ENCODE measurements around the gene BCAS3. TPM values are rescaled to one million over a fixed set of nuclear protein-coding genes. Genes with fewer than 3 reads are reported as not detected.
A peak's percentile ranks its signal among the peaks of the same experiment; 100 is the strongest.

BCAS3 gene
- total RNA-seq, 2 donors from 2014 or later: 28.0 to 37.7 TPM

DNA sequence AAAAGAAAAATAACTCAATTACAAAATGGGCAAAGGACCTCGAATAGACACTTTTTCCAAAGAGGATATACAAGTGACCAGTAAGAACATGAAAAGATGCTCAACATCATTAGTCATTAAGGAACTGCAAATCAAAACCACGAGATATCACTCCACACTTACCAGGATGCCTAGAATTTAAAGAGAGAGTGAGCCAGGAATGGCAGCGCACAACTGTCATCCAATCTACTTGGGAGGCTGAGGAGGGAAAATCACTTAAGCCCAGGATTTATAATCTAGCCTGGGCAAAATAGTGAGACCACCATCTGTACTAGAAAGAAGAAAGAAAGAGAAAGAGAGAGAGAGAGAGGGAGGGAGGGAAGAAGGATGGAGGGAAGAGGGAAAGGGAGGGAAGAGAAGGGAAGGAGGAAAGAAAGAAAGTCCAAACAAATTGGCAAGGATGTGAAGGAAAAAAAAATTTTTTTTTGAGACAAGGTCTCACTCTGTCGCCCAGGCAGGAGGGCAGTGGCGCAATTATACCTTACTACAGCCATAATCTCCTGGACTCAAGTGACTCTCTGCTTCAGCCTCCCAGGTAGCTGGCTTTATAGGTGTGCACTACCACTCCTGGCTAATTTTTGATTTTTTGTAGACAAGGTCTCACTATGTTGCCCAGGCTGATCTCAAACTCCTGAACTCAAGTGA lies 744.6 kb downstream of the BCAS3 start:
- H3K27me3 Mint-ChIP-seq (ENCODE audit: insufficient read depth): peaks cover 55% of the 10 kb centered on the region
- 79 to 83% methylated on average over 2 to 5 of the region's 5 CpGs for WGBS, 2 experiments (ENCODE audit: insufficient coverage in 1 of 2, insufficient read length in 1 of 2)

DNA sequence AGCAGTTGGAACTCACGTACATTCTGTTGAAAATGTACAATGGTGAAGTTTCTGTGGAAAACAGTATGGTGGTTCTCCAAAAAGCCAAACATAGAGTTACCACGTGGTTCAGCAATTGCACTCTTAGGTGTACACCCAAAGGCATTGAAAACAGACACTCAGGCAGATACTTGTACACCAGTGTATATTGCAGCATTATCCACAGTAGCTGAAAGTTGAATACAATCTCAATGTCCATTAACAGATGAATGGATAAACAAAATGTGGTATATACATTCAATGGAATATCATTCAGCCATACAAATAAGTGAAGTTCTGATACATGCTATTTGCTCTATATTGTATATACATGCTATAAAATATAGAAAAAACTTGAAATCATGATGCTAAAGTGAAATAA lies 745.2 kb downstream of the BCAS3 start:
- Mint-ChIP-seq H3K4me3 (no peak overlapping the region), H3K27ac (no peak overlapping the region), H3K9me3 (no peaks in the 10 kb centered on the region), H3K36me3 (ENCODE audit: low read depth) (no peaks in the 10 kb centered on the region), H3K4me1 (no peaks in the 10 kb centered on the region), H3K27me3 (ENCODE audit: insufficient read depth) (peaks cover 56% of the 10 kb centered on the region)
- no peak for DNase-seq
- H3K27me3 ChIP-seq (ENCODE audit: control insufficient read depth, insufficient read depth, low read length, poor library complexity, severe bottlenecking): peaks cover 37% of the 10 kb centered on the region
- 43 to 50% methylated on average over 2 of the region's 2 CpGs for WGBS, 2 experiments (ENCODE audit: insufficient coverage in 1 of 2, insufficient read length in 1 of 2)
- no peak overlapping the region for H3K27ac ChIP-seq (ENCODE audit: low read depth, low read length)
- no peak overlapping the region for H3K4me3 ChIP-seq (ENCODE audit: low read length)
- no peaks in the 10 kb centered on the region for H3K36me3 ChIP-seq (ENCODE audit: control insufficient read depth, insufficient read depth, low read length)
- no peak overlapping the region for H3K9ac ChIP-seq (ENCODE audit: extremely low read depth, low read length, poor library complexity, severe bottlenecking)
- no peaks in the 10 kb centered on the region for H3K9me3 ChIP-seq (ENCODE audit: control insufficient read depth, low read length)
- TF ChIP-seq, protein P1, sequence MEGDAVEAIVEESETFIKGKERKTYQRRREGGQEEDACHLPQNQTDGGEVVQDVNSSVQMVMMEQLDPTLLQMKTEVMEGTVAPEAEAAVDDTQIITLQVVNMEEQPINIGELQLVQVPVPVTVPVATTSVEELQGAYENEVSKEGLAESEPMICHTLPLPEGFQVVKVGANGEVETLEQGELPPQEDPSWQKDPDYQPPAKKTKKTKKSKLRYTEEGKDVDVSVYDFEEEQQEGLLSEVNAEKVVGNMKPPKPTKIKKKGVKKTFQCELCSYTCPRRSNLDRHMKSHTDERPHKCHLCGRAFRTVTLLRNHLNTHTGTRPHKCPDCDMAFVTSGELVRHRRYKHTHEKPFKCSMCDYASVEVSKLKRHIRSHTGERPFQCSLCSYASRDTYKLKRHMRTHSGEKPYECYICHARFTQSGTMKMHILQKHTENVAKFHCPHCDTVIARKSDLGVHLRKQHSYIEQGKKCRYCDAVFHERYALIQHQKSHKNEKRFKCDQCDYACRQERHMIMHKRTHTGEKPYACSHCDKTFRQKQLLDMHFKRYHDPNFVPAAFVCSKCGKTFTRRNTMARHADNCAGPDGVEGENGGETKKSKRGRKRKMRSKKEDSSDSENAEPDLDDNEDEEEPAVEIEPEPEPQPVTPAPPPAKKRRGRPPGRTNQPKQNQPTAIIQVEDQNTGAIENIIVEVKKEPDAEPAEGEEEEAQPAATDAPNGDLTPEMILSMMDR (conservative IDR thresholded peaks at IDR 0.05): no peak
- no peaks in the 10 kb centered on the region for H3K4me1 ChIP-seq (ENCODE audit: control insufficient read depth, insufficient read depth, low read length)

More for the DNA sequence above, 744.6 kb downstream of the BCAS3 start:
- Histone ChIP-seq H3K36me3 (ENCODE audit: control insufficient read depth, insufficient read depth, low read length) (no peaks in the 10 kb centered on the region), H3K9me3 (ENCODE audit: control insufficient read depth, low read length) (no peaks in the 10 kb centered on the region), H3K27ac (ENCODE audit: low read depth, low read length) (no peak overlapping the region), H3K4me1 (ENCODE audit: control insufficient read depth, insufficient read depth, low read length) (no peaks in the 10 kb centered on the region), H3K4me3 (ENCODE audit: low read length) (no peak overlapping the region), H3K9ac (ENCODE audit: extremely low read depth, low read length, poor library complexity, severe bottlenecking) (no peak overlapping the region), H3K27me3 (ENCODE audit: control insufficient read depth, insufficient read depth, low read length, poor library complexity, severe bottlenecking) (peaks cover 40% of the 10 kb centered on the region)
- Mint-ChIP-seq H3K9me3 (no peaks in the 10 kb centered on the region), H3K4me3 (no peak overlapping the region), H3K27ac (no peak overlapping the region), H3K36me3 (ENCODE audit: low read depth) (no peaks in the 10 kb centered on the region), H3K4me1 (no peaks in the 10 kb centered on the region)
- no peak for DNase-seq
- TF ChIP-seq, protein P1 (conservative IDR thresholded peaks at IDR 0.05): no peak

DNA sequence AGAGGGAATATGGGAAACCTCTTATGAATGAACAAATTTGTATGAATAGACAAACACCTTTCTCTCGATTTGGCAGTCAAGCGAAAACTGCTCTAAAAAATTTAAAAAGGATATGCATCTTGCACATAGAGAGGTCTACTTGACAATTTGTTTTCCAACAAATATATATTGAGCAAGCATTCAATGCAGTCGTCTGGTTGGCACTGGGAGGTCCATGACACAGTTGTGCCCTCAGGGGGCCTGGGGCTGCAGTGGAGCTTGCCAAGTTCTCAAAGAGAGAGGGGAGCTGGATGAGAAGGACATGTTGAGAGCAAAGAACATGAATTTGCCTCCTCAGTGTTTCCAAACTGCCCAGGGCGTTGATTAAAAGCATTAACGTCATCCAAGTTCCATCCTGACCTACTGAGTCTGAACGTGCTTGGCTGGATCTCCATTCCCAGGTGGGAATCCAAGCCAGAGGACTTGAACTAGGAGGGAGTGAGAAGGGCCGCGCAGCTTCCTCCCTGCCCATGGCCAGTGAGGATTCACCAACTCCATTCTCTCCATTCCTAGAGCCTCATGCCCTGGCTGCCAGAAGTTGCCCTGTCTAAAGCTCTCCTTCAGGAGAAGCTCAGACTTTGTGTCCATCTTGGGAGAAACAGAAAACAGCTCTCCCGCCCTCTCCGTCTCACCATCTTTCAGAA lies 746.5 kb downstream of the BCAS3 start:
- no peak overlapping the region for H3K4me3 Mint-ChIP-seq
- H3K9me3 ChIP-seq (ENCODE audit: control insufficient read depth, low read length): no peaks in the 10 kb centered on the region
- peak; percentile 28 for DNase-seq
- H3K36me3 Mint-ChIP-seq (ENCODE audit: low read depth): no peaks in the 10 kb centered on the region
- no peak overlapping the region for H3K4me3 ChIP-seq (ENCODE audit: low read length)
- WGBS, 2 experiments (ENCODE audit: insufficient coverage in 1 of 2, insufficient read length in 1 of 2): 90 to 91% methylated on average over 8 to 10 of the region's 10 CpGs
- peaks cover 50% of the 10 kb centered on the region for H3K27me3 Mint-ChIP-seq (ENCODE audit: insufficient read depth)
- H3K4me1 Mint-ChIP-seq: no peaks in the 10 kb centered on the region
- no peak overlapping the region for H3K27ac ChIP-seq (ENCODE audit: low read depth, low read length)
- H3K9ac ChIP-seq (ENCODE audit: extremely low read depth, low read length, poor library complexity, severe bottlenecking): no peak overlapping the region
- H3K36me3 ChIP-seq (ENCODE audit: control insufficient read depth, insufficient read depth, low read length): no peaks in the 10 kb centered on the region
- H3K27ac Mint-ChIP-seq: no peak overlapping the region
- no peaks in the 10 kb centered on the region for H3K9me3 Mint-ChIP-seq
- H3K27me3 ChIP-seq (ENCODE audit: control insufficient read depth, insufficient read depth, low read length, poor library complexity, severe bottlenecking): peaks cover 36% of the 10 kb centered on the region
- TF ChIP-seq, protein P1 (conservative IDR thresholded peaks at IDR 0.05): no peak
- H3K4me1 ChIP-seq (ENCODE audit: control insufficient read depth, insufficient read depth, low read length): no peaks in the 10 kb centered on the region
